B cell (primary cell): ENCODE measurements around the gene NEGR1.

Experiments
- CTCF ChIP-seq: fragments of 200-600 bp; IDR thresholded peaks from one replicate; pipeline ENCODE4 v1.8.0; 2022; ENCODE audit warnings: antibody characterized with exemption, mild to moderate bottlenecking
- EZH2 ChIP-seq: IDR thresholded peaks from 2 replicates; pipeline ENCODE4 v1.6.1; 2012; ENCODE audit warnings: borderline replicate concordance, low read depth, mild to moderate bottlenecking, moderate library complexity, low read length; ENCODE audit not compliant: insufficient read depth, poor library complexity, severe bottlenecking

- TF ChIP-seq CTCF (no peak), EZH2 (no peak)
Observed at GRCh38 chr1:71651214-71651613, 631.1 kb downstream of the NEGR1 start.
